H1 (cell line): ENCODE results near the gene ASAP2. TPM values are rescaled to one million over a fixed set of nuclear protein-coding genes. Genes with fewer than 3 reads are reported as not detected.

Experiments used
- CHD2 ChIP-seq: IDR thresholded peaks from 2 replicates; pipeline ENCODE4 v1.6.1; 2012; ENCODE audit warnings: low read length, improper control_type of control experiment
- CHD7 ChIP-seq: fragments of 300-600 bp; sonication (generic); IDR thresholded peaks from 2 replicates; pipeline ENCODE4 v1.7.1; 2012; ENCODE audit warnings: low read length, moderate library complexity, mild to moderate bottlenecking, inconsistent platforms; ENCODE audit not compliant: insufficient replicate concordance
- EZH2 ChIP-seq: fragments of 200-600 bp; sonication (generic); IDR thresholded peaks from 2 replicates; pipeline ENCODE4 v1.7.1; 2012; ENCODE audit warnings: low read depth, mild to moderate bottlenecking, moderate library complexity, low read length, inconsistent platforms; ENCODE audit not compliant: severe bottlenecking
- MAFK ChIP-seq: IDR thresholded peaks from 2 replicates; pipeline ENCODE4 v1.6.1; 2012; ENCODE audit warnings: low read depth, mild to moderate bottlenecking, improper control_type of control experiment, low read length
- SUZ12 ChIP-seq: fragments of 200-600 bp; sonication (generic); IDR thresholded peaks from 2 replicates; pipeline ENCODE4 v1.6.1; 2012; ENCODE audit warnings: mild to moderate bottlenecking, inconsistent platforms, low read length, moderate library complexity, mixed read lengths
- TCF12 ChIP-seq: IDR thresholded peaks from 2 replicates; pipeline ENCODE4 v1.6.1; 2011; ENCODE audit warnings: low read depth, mild to moderate bottlenecking, low read length
- polyA plus RNA-seq, 7 experiments: library from polyadenylated mRNA; depleted of rRNA in 3 of 7; stranded (reverse) in 5 of 7; unstranded in 2 of 7; fragments of >200 nt in 5 of 7; fragments of 200-250 nt in 2 of 7; gene quantifications; 1 replicate in 5 of 7; 2 replicates in 1 of 7; 4 replicates in 1 of 7; pipeline versions ENCODE4 v1.2.1 to v1.2.3, GENCODE V29; 2011 to 2013; ENCODE audit warnings: missing spikeins in 2 of 7, mixed read lengths in 2 of 7
- total RNA-seq: library from RNA; stranded (reverse); fragmentation: NEBNext Ultra II Directional; extraction: Animal tissue kit (Norgen Biotek cat#: 25700); gene quantifications from 2 replicates; pipeline ENCODE4 v1.2.1, GENCODE V29; 2021

Gene ASAP2
- total and polyA plus RNA-seq, 2 of the 8 experiments (the other 6 are each of a cell fraction or from before 2014, with no cell fraction given), result 10.2 to 18.7 TPM

- TF ChIP-seq CHD7 (no peak), EZH2 (no peak), TCF12 (no peak), CHD2 (no peak), SUZ12 (no peak), MAFK (no peak)
These were observed 172.8 kb downstream of the ASAP2 start (continued) for GRCh38 chr2:9379391-9379755.
